HG03378 (cell line): ENCODE results near the gene TMEM97.
"Not testable (repeated sequence)": the region's sequence is repeated elsewhere in the genome, so short reads cannot be mapped to it uniquely, and the experiment has no call there.

Source experiments
- ATAC-seq: cut with Tn5 transposase; IDR thresholded peaks from one replicate; pipeline ENCODE4 v1.9.1; 2021; ENCODE audit warnings: mild to moderate bottlenecking, moderate library complexity; ENCODE audit not compliant: unreplicated experiment

The TMEM97 gene

GRCh38 chr17:28318759-28319597 lies at the start of gene TMEM97:
Gene TMEM97, plus strand, starts transcription at chr17:28319200. Its CDS starts 40 bp downstream, at chr17:28319240.
- ATAC-seq: peak; percentile 88

GRCh38 chr17:28270055-28270454 lies 48.9 kb upstream of the TMEM97 start:
- no peak for ATAC-seq

- no peak for ATAC-seq
Measured at GRCh38 chr17:28270926-28271325, 48.1 kb upstream of the TMEM97 start.

GRCh38 chr17:28271431-28271830 lies 47.6 kb upstream of the TMEM97 start:
- ATAC-seq: no peak

GRCh38 chr17:28272166-28272565 lies 46.8 kb upstream of the TMEM97 start:
- ATAC-seq: no peak

- ATAC-seq: not testable (repeated sequence)
Measured at GRCh38 chr17:28273341-28273740, 45.7 kb upstream of the TMEM97 start.

GRCh38 chr17:28274591-28275265 lies 44.3 kb upstream of the TMEM97 start:
- no peak for ATAC-seq

- no peak for ATAC-seq
Measured at GRCh38 chr17:28276011-28276410, 43.0 kb upstream of the TMEM97 start.

GRCh38 chr17:28279411-28279810 lies 39.6 kb upstream of the TMEM97 start:
- ATAC-seq: no peak

- no peak for ATAC-seq
Measured at GRCh38 chr17:28280826-28281225, 38.2 kb upstream of the TMEM97 start.

- ATAC-seq: no peak
Measured at GRCh38 chr17:28282596-28282995, 36.4 kb upstream of the TMEM97 start.

- no peak for ATAC-seq
Measured at GRCh38 chr17:28285965-28286364, 33.0 kb upstream of the TMEM97 start.

- ATAC-seq: no peak
Measured at GRCh38 chr17:28290703-28291102, 28.3 kb upstream of the TMEM97 start.

- ATAC-seq: no peak
Measured at GRCh38 chr17:28291780-28292330, 27.1 kb upstream of the TMEM97 start.

GRCh38 chr17:28292878-28293277 lies 26.1 kb upstream of the TMEM97 start:
- not testable (repeated sequence) for ATAC-seq

GRCh38 chr17:28293994-28294393 lies 25.0 kb upstream of the TMEM97 start:
- no peak for ATAC-seq

- ATAC-seq: no peak
Measured at GRCh38 chr17:28295677-28296578, 23.1 kb upstream of the TMEM97 start.

- ATAC-seq: no peak
Measured at GRCh38 chr17:28298449-28298848, 20.6 kb upstream of the TMEM97 start.

GRCh38 chr17:28306954-28307401 lies 12.0 kb upstream of the TMEM97 start:
- no peak for ATAC-seq

- no peak for ATAC-seq
Measured at GRCh38 chr17:28313841-28314240, 5.2 kb upstream of the TMEM97 start.
